Stimulated activated CD4-positive, alpha-beta T cell treated with anti-CD3 and anti-CD28 coated beads, Interleukin-15, amount 100 ng/mL, for 48 hours (primary cell): ENCODE data around the gene ACOXL.
"Not testable (repeated sequence)": the region's sequence is repeated elsewhere in the genome, so short reads cannot be mapped to it uniquely, and the experiment has no call there.

Experiments used
- DNase-seq, 2 donors: peaks; one replicate each; pipeline ENCODE4 v3.0.0-alpha.2; 2020; ENCODE audit warnings: low read depth in 2 of 2

The ACOXL gene

GRCh38 chr2:110732422-110733413 lies at the start of gene ACOXL:
TSS of gene ACOXL (plus strand) at chr2:110732573. CDS start at chr2:110768390, 35,817 bp downstream.
- no peak for DNase-seq

- no peak for DNase-seq
Measured at GRCh38 chr2:110682872-110683271, 49.5 kb upstream of the ACOXL start.

- DNase-seq, result not testable (repeated sequence)
Measured at GRCh38 chr2:110687775-110688484, 44.4 kb upstream of the ACOXL start.

- no peak for DNase-seq
Measured at GRCh38 chr2:110688594-110689091, 43.7 kb upstream of the ACOXL start.

- no peak for DNase-seq
Measured at GRCh38 chr2:110690083-110690965, 42.0 kb upstream of the ACOXL start.

- DNase-seq, result no peak
Measured at GRCh38 chr2:110691612-110692258, 40.6 kb upstream of the ACOXL start.

- not testable (repeated sequence) for DNase-seq
Measured at GRCh38 chr2:110695146-110695898, 37.1 kb upstream of the ACOXL start.

- not testable (repeated sequence) for DNase-seq
Measured at GRCh38 chr2:110698253-110698652, 34.1 kb upstream of the ACOXL start.

- no peak for DNase-seq
Measured at GRCh38 chr2:110702514-110703380, 29.6 kb upstream of the ACOXL start.

GRCh38 chr2:110707386-110707965 lies 24.9 kb upstream of the ACOXL start:
- no peak for DNase-seq

- DNase-seq, result no peak
Measured at GRCh38 chr2:110708455-110708854, 23.9 kb upstream of the ACOXL start.

GRCh38 chr2:110712737-110713136 lies 19.6 kb upstream of the ACOXL start:
- DNase-seq, result no peak

GRCh38 chr2:110713513-110714362 lies 18.6 kb upstream of the ACOXL start:
- DNase-seq, result no peak

- no peak for DNase-seq
Measured at GRCh38 chr2:110714452-110715224, 17.7 kb upstream of the ACOXL start.

GRCh38 chr2:110716959-110717645 lies 15.3 kb upstream of the ACOXL start:
- no peak for DNase-seq

- DNase-seq, result no peak
Measured at GRCh38 chr2:110717734-110718133, 14.6 kb upstream of the ACOXL start.

GRCh38 chr2:110718382-110718781 lies 14.0 kb upstream of the ACOXL start:
- DNase-seq, result no peak
